ENCODE measurements around the gene FMR1.

FMR1 gene

DNA sequence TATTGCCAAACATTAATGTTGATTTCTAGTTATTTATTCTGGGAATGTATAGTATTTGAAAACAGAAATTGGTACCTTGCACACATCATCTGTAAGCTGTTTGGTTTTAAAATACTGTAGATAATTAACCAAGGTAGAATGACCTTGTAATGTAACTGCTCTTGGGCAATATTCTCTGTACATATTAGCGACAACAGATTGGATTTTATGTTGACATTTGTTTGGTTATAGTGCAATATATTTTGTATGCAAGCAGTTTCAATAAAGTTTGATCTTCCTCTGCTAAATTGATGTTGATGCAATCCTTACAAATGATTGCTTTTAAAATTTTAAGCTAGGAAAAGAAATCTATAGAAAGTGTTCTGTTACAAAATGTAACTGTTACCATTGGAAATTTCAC lies 38.6 kb downstream of the FMR1 start:
- H3K27ac Mint-ChIP-seq = no peak overlapping the region
- no peak for DNase-seq
- no peaks in the 10 kb centered on the region for H3K9me3 Mint-ChIP-seq
- no peak for ATAC-seq
- no peaks in the 10 kb centered on the region for H3K4me1 Mint-ChIP-seq
- no peaks in the 10 kb centered on the region for H3K27me3 Mint-ChIP-seq
- H3K4me3 Mint-ChIP-seq = no peak overlapping the region

DNA sequence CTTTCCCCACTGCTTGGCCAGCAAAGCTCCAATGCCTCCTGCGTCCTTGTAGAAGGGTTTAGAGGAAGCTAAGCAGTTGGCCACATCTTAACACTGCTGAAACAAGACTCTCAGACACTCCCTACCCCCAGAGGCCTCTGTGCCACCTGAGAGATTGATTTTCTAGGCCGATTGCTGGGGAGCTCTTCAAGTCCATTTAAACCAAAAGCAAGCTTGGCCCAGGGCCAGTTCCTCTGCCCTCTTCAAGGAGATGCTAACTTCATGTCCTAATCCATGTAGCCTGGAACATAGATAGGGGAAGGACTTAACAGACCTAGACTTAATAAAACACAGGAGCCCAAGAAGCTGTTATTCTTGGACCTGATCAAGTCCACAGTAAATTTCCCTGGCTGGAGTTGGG lies 42.3 kb downstream of the FMR1 start:
- DNase-seq (no peak), ATAC-seq (no peak)
- H3K4me3 Mint-ChIP-seq = no peak overlapping the region
- no peak overlapping the region for H3K27ac Mint-ChIP-seq
- H3K9me3 Mint-ChIP-seq = no peaks in the 10 kb centered on the region
- no peaks in the 10 kb centered on the region for H3K27me3 Mint-ChIP-seq
- no peaks in the 10 kb centered on the region for H3K4me1 Mint-ChIP-seq

DNA sequence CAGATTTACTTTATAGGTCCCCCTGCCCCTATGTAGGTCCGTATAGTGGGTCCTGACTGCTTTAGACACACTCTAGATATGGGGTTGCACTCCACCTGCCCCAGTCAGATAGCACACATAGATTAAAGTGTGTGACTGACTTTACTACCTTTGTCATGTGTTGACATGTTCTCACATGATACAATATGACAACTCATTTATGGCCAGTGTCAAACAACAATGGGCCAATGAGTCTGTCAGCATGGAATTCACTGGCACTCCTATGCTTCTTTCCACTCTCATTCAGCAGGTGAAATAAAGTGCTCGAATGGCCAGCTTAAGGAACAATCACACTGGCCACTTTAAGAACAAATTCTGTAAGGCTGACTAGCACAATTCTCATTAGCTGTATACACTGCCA lies 45.6 kb downstream of the FMR1 start:
- Mint-ChIP-seq H3K27ac (no peak overlapping the region), H3K9me3 (peaks cover 0 to 4% of the 10 kb centered on the region in 2 donors), H3K4me3 (no peak overlapping the region), H3K4me1 (no peaks in the 10 kb centered on the region), H3K27me3 (peaks cover 12% of the 10 kb centered on the region)
- DNase-seq (no peak), ATAC-seq (no peak)

DNA sequence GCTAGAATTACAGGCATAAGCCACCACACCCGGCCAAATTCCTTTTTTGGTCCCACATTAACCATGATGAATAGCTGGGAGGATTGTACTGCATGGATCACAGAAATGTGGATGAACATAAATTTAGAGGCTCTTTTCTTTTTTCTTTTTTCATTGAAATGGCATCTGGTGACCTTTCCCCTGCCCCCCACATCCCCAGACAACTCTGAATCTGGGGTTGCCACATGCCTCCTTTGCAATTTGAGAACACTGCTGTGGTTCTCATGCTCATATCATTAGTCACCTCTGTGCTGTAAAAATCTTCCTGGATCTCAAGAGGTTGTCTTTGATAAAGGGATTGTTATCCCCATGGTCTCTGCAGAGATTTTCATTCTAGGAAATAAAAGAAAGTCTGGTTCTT lies 46.6 kb downstream of the FMR1 start:
- Mint-ChIP-seq H3K27me3 (peaks cover 16% of the 10 kb centered on the region), H3K4me1 (no peaks in the 10 kb centered on the region), H3K9me3 (peaks cover 0 to 4% of the 10 kb centered on the region in 2 donors), H3K27ac (no peak overlapping the region), H3K4me3 (no peak overlapping the region)
- DNase-seq (no peak), ATAC-seq (no peak)

DNA sequence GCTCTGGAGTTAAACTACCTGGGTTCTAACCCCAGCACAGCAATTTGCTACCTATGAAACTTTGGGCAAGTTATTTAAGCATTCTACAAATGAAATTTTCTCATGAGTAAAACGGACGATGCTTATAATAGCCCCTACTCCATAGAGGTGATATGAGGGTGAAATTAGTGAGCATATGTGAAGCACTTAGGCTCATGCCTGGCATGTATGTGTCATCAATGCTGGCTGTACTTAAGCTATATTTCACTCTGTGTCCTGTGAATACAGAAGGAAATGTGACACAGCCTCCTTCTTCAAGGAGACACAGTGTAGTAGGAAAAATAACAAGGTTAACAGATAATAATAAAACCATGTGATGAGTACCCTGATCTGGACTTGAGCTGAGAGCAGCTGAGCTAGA lies 49.0 kb downstream of the FMR1 start:
- no peak overlapping the region for H3K27ac Mint-ChIP-seq
- H3K9me3 Mint-ChIP-seq = peaks cover 3 to 4% of the 10 kb centered on the region in 2 donors
- DNase-seq (no peak), ATAC-seq (no peak)
- no peak overlapping the region for H3K4me3 Mint-ChIP-seq
- peaks cover 23% of the 10 kb centered on the region for H3K27me3 Mint-ChIP-seq
- H3K4me1 Mint-ChIP-seq = no peaks in the 10 kb centered on the region

- Mint-ChIP-seq H3K9me3 (peaks cover 4 to 8% of the 10 kb centered on the region in 2 donors), H3K27ac (no peak overlapping the region), H3K27me3 (peaks cover 23% of the 10 kb centered on the region), H3K4me3 (no peak overlapping the region), H3K4me1 (no peaks in the 10 kb centered on the region)
- no peak for DNase-seq
- ATAC-seq = no peak
Measured at GRCh38 chrX:147962476-147962875, 50.8 kb downstream of the FMR1 start.

DNA sequence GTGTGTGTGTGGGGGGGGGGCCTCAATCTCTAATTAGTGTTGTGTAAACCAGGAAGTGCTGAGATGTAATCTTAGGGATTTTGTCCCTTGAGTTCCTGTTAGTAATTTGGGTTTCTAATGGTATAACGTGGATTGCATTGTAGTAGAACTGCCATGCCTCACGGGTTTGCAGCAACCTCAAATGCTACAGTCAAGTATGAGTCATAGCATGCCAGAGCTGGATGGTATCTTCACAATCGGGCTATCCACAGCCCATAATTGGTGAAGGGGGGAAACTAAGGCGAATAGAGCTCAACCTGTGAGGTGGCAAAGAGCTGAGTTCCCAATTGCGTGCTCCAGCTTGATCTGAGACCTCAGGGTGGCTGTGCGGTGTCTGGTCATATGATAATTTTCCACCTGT lies 67.2 kb downstream of the FMR1 start:
- Mint-ChIP-seq H3K9me3 (peaks cover 0 to 4% of the 10 kb centered on the region in 2 donors), H3K4me1 (no peaks in the 10 kb centered on the region), H3K27ac (no peak overlapping the region), H3K27me3 (no peaks in the 10 kb centered on the region), H3K4me3 (no peak overlapping the region)
- DNase-seq (no peak), ATAC-seq (no peak)

GRCh38 chrX:147981038-147981752 lies 69.5 kb downstream of the FMR1 start, which contains the start of gene FMR1NB:
TSS of gene FMR1NB (plus strand) at chrX:147981337. CDS start at chrX:147981403, 66 bp downstream.
- DNase-seq (no peak), ATAC-seq (no peak)
- H3K4me3 Mint-ChIP-seq = no peak within 1 kb of the TSS
- H3K9me3 Mint-ChIP-seq = no peaks in the 10 kb centered on the region
- no peak within 1 kb of the TSS for H3K27ac Mint-ChIP-seq
- H3K27me3 Mint-ChIP-seq = no peaks in the 10 kb centered on the region
- no peaks in the 10 kb centered on the region for H3K4me1 Mint-ChIP-seq

Data from stimulated activated naive CD8-positive, alpha-beta T cell treated with anti-CD3 and anti-CD28 coated beads, Interleukin-15, amount 100 ng/mL, for 72 hours (primary cell).